GM18520 (cell line): ENCODE results near the gene RBM22.

Experiments
- ATAC-seq: cut with Tn5 transposase; IDR thresholded peaks from one replicate; pipeline ENCODE4 v1.9.1; 2021; ENCODE audit not compliant: unreplicated experiment

RBM22 gene

GRCh38 chr5:150672884-150673275 lies 28.0 kb downstream of the RBM22 start:
- no peak for ATAC-seq

- ATAC-seq = no peak
Observed at GRCh38 chr5:150672237-150672883, 28.5 kb downstream of the RBM22 start.

- no peak for ATAC-seq
Observed at GRCh38 chr5:150671509-150672236, 29.2 kb downstream of the RBM22 start.

GRCh38 chr5:150670948-150671310 lies 29.9 kb downstream of the RBM22 start:
- ATAC-seq = no peak

- ATAC-seq = no peak
Observed at GRCh38 chr5:150670275-150670947, 30.5 kb downstream of the RBM22 start.

- ATAC-seq = no peak
Observed at GRCh38 chr5:150665044-150665443, 35.8 kb downstream of the RBM22 start.

GRCh38 chr5:150663936-150664335 lies 36.9 kb downstream of the RBM22 start:
- ATAC-seq = no peak

GRCh38 chr5:150662731-150663516 lies 37.9 kb downstream of the RBM22 start:
- no peak for ATAC-seq

- no peak for ATAC-seq
Observed at GRCh38 chr5:150661821-150662596, 38.9 kb downstream of the RBM22 start.

- ATAC-seq = no peak
Observed at GRCh38 chr5:150661086-150661485, 39.8 kb downstream of the RBM22 start, which contains the start of gene MYOZ3. TSS of gene MYOZ3 (plus strand) at chr5:150661251. CDS start at chr5:150662942, 1,691 bp downstream.

- ATAC-seq = no peak
Observed at GRCh38 chr5:150660108-150660831, 40.6 kb downstream of the RBM22 start.

GRCh38 chr5:150659360-150660107 lies 41.3 kb downstream of the RBM22 start:
- no peak for ATAC-seq

- ATAC-seq = no peak
Observed at GRCh38 chr5:150658699-150659265, 42.1 kb downstream of the RBM22 start.

GRCh38 chr5:150658121-150658520 lies 42.7 kb downstream of the RBM22 start:
- no peak for ATAC-seq

- ATAC-seq = no peak
Observed at GRCh38 chr5:150656191-150657132, 44.4 kb downstream of the RBM22 start.

GRCh38 chr5:150655221-150655620 lies 45.6 kb downstream of the RBM22 start:
- ATAC-seq = no peak

GRCh38 chr5:150653762-150654556 lies 46.9 kb downstream of the RBM22 start:
- no peak for ATAC-seq
